Right lobe of liver (tissue), 6 donors: ENCODE data around the gene MAPK12. TPM values are rescaled to one million over a fixed set of nuclear protein-coding genes. Genes with fewer than 3 reads are reported as not detected.

Experiments used
- ATAC-seq, 4 donors: fragments of 200-7000 bp; cut with Tn5 transposase; one replicate each; pipeline ENCODE4 v1.9.1; 2020; ENCODE audit warnings: mild to moderate bottlenecking in 4 of 4, moderate library complexity in 4 of 4
- DNase-seq, 3 donors: peaks; one replicate each; pipeline ENCODE4 v3.0.0-alpha.2; 2020
- H3K27ac ChIP-seq, 3 donors: fragments of 200-600 bp; one replicate each; pipeline ENCODE4 v1.8.0; 2022
- H3K27me3 ChIP-seq, 2 donors: fragments of 200-600 bp; one replicate each; pipeline ENCODE4 v1.8.0; 2022
- H3K36me3 ChIP-seq, 4 donors: fragments of 200-600 bp; sonication (generic) in 1 of 4; one replicate each; pipeline versions ENCODE4 v1.5.1 to v1.8.0; 2017 to 2022; ENCODE audit warnings: control low read depth in 1 of 4
- H3K4me1 ChIP-seq, 4 donors: fragments of 200-600 bp; sonication (generic) in 1 of 4; one replicate each; pipeline versions ENCODE4 v1.5.1 to v1.8.0; 2017 to 2022; ENCODE audit warnings: control low read depth in 1 of 4
- H3K4me3 ChIP-seq, 3 donors: fragments of 200-600 bp; one replicate each; pipeline ENCODE4 v1.8.0; 2022
- H3K9me3 ChIP-seq, 4 donors: fragments of 200-600 bp; sonication (generic) in 1 of 4; one replicate each; pipeline versions ENCODE4 v1.5.1 to v1.8.0; 2017 to 2022; ENCODE audit warnings: control low read depth in 1 of 4
- POLR2A ChIP-seq: fragments of 450-650 bp; IDR thresholded peaks from one replicate; pipeline ENCODE4 v1.6.1; 2017; ENCODE audit warnings: antibody characterized with exemption, mild to moderate bottlenecking
- WGBS: methylation state at CpG from one replicate; pipeline ENCODE4 v1.1.6; 2018; ENCODE audit warnings: low coverage, low lambda C conversion rate; ENCODE audit not compliant: insufficient coverage; ENCODE audit errors: missing lambda C conversion rate; 5-methylcytosine and 5-hydroxymethylcytosine counted together
- intact Hi-C, 2 donors: fragments of 100-400 bp; cut with DNase I; formaldehyde crosslinking; loops; one replicate each; pipeline versions ENCODE4 v1.11.2 to v1.14.1; 2022
- total RNA-seq, 6 experiments: library from RNA; depleted of rRNA in 2 of 6; stranded (reverse); fragments of >200 nt in 2 of 6; fragmentation: NEBNext Ultra II Directional in 3 of 6; extraction: Animal tissue kit (Norgen Biotek cat#: 25700) in 3 of 6; gene quantifications; one replicate each; pipeline versions ENCODE4 v1.1.0 to v1.2.4, GENCODE V29; 2016 to 2023
- TF ChIP-seq, protein P1 (sequence below), 4 donors: fragments of 200-600 bp in 3 of 4; fragments of 450-650 bp in 1 of 4; IDR thresholded peaks; one replicate each; pipeline versions ENCODE4 v1.5.1 to v1.8.0; 2016 to 2022; ENCODE audit warnings: antibody characterized with exemption in 4 of 4, mild to moderate bottlenecking in 2 of 4
- donor health status: DM: no; HTN: yes; CAD: no.
- donor health status: DM: no; HTN: no; CAD: no.
- donor health status: DM: no; HTN: no; CAD: no.
- donor health status: DM: no; HTN: yes; CAD: no.
- donor health status: DM: no; HTN: yes; CAD: no.

Gene MAPK12
- total RNA-seq, 6 experiments from 2014 or later: 2.1 to 7.6 (median 3.6) TPM

DNA sequence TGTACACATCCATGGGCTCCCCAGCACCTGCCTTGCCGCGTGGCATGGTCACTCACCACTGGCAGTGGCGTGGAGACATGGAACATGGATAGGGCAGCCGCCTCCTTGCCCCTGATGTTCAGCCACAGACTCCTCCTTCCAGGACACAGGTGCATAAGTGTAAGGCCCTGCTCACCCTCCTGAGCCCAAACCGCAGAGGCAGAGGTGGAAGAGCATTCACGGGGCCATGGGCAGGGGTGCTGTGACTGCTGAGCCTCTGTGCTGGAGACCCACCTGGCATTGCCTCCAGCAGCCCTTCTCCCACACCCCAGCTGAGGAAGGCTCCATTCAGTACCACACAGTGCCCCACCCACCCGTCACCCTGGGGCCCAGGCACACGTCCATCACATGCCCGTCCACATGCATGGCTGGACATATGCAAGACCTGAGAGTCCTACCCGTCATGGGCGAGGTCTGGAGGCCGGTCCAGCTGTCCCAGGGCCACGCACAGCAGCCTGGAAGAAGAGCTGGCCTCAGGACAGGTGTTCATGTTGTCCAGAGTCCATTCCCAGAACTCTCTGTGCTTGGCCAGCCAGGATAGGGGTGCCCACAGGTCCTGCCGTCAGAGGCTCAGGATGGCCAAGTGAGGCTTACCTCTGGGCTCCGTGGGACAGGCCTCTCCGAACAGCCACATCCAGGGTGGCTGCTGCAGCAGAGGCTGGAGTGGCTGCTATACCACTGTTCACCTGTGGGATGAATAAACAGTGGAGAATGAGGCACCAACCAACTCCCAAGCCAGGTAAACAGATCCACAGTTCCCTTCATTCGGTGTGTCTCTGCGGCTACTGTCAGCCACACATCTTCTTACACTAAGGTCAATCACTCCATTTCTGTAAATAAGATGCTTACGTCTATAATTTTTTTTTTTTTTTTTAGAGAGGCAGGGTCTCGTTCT, 15.0 kb downstream of the MAPK12 start:
- H3K27ac ChIP-seq: no peak overlapping the region
- 50% methylated on average over 7 of the region's 20 CpGs for WGBS
- DNase-seq (no peak), ATAC-seq (no peak)
- peaks cover 0 to 47% (median 22%) of the 10 kb centered on the region in 4 donors for H3K4me1 ChIP-seq
- intact Hi-C loops: loop anchor here in 1 of 2 donors (10.0 kb wide), 1 partner anchor 238 kb away; the partner anchor contains the start of genes ADM2 and MIOX
- no peaks in the 10 kb centered on the region for H3K9me3 ChIP-seq
- no peak overlapping the region for H3K4me3 ChIP-seq
- H3K27me3 ChIP-seq: no peaks in the 10 kb centered on the region
- no peak for TF ChIP-seq POLR2A
- TF ChIP-seq, protein P1, sequence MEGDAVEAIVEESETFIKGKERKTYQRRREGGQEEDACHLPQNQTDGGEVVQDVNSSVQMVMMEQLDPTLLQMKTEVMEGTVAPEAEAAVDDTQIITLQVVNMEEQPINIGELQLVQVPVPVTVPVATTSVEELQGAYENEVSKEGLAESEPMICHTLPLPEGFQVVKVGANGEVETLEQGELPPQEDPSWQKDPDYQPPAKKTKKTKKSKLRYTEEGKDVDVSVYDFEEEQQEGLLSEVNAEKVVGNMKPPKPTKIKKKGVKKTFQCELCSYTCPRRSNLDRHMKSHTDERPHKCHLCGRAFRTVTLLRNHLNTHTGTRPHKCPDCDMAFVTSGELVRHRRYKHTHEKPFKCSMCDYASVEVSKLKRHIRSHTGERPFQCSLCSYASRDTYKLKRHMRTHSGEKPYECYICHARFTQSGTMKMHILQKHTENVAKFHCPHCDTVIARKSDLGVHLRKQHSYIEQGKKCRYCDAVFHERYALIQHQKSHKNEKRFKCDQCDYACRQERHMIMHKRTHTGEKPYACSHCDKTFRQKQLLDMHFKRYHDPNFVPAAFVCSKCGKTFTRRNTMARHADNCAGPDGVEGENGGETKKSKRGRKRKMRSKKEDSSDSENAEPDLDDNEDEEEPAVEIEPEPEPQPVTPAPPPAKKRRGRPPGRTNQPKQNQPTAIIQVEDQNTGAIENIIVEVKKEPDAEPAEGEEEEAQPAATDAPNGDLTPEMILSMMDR (IDR thresholded peaks at IDR 0.05): peak in 1 of 4 donors; percentile 5
- no peaks in the 10 kb centered on the region for H3K36me3 ChIP-seq

DNA sequence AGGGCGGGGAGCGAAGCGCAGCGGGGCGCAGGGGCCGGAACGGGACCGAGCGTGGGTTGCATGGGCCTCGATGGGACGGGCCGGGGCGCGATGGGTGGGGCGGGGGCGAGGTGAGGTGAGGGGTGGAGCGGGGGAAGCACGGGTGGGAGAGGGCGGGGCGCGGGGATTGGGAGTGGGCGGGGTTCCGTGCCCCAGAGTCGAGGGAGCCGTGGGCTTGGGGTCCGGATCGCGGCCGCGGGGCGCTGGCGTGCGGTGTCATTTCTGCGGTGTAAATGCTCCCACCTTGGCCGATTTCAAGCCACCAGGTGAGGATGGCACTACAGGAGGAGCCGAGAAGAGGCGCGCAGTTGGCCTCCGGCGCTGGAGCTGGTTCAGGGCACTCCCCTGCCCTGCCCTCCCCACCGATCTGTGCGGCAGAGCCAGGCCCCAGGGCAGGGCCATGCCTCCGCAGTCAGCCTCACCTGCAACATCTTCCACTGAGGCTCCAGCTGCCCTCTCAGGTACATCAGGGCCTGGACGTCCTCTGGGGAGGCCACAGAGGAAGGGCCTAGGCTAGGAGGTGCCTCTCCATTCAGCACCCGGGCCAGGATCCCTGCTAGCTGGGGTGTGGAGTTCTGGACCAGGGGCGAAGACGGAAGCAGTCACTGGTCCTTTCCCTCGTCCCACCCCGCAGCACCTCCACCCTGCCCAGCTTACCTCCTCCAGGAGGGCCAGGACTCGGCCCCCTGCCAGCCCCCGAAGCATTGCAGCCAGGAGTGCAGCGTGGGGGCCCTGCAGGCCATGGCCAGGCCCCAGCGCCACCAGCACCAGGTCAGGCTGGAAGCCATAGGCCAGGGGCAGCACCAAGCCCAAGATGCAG, 16.0 kb downstream of the MAPK12 start:
- peak overlapping the region; percentile 52 to 83 (median 66) for H3K27ac ChIP-seq
- peak overlapping the region; percentile 71 to 97 (median 79) for H3K4me3 ChIP-seq
- no peaks in the 10 kb centered on the region for H3K27me3 ChIP-seq
- no peak for DNase-seq
- peaks cover 0 to 50% (median 23%) of the 10 kb centered on the region in 4 donors for H3K4me1 ChIP-seq
- no peak for TF ChIP-seq POLR2A
- TF ChIP-seq, protein P1 (IDR thresholded peaks at IDR 0.05): no peak
- H3K9me3 ChIP-seq: no peaks in the 10 kb centered on the region
- peak; percentile 28 to 56 (median 50) for ATAC-seq
- intact Hi-C loops: loop anchor here in 1 of 2 donors (10.0 kb wide), 1 partner anchor 239 kb away; the partner anchor contains the start of genes ADM2 and MIOX
- H3K36me3 ChIP-seq: peaks cover 0 to under 1% (median 0%) of the 10 kb centered on the region in 4 donors
- WGBS: 6% methylated on average over 2 of the region's 53 CpGs

DNA sequence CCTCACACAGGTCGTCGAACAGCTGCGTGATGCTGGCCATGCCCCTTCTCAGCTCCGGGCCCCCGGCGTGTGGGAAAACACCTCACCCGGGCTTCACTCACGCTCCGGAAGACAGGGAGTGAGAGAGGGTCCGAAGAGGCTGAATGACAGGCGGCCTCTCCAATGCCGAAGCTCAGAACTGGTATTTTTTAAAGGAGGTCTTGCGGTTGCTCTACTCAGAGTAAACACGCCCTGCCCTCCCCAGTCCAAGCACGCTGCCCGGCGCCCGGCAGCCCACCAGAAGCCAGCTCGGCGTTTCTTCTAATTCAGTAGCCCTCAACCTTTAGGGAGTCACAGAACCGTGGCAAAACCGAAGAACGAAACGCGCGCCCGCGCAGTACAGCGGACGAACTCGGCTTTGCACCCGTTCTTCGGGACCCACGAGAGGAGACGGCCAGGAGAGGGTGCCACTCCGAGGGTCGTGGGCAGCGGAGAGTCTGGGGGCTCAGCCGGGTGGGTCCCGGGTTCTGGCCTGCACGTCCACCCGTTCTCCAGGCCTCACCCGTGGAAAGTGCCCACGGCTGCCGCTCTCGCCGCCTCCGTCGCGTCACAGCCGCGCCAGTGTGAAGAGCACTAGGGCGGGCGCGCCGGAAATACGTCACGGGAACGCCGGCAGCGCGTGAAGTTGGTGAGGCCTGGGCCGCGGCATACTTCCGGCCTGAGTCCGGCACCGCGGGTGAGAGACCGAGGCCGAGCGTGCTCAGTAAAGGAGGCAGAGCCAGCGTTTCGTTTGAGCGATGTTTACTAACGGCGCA, 16.9 kb downstream of the MAPK12 start, which contains the start of gene TUBGCP6:
Gene TUBGCP6, minus strand, starts transcription at position 604 of the 794 bp plus-strand sequence. Its CDS starts 564 bp downstream, at position 40.
- Histone ChIP-seq H3K4me3 (peak within 1 kb of the TSS; percentile 71 to 97 (median 79)), H3K36me3 (peaks cover 0 to 5% (median 0%) of the 10 kb centered on the region in 4 donors), H3K4me1 (peaks cover 0 to 42% (median 19%) of the 10 kb centered on the region in 4 donors), H3K9me3 (no peaks in the 10 kb centered on the region), H3K27me3 (no peaks in the 10 kb centered on the region), H3K27ac (peak within 1 kb of the TSS; percentile 52 to 83 (median 66))
- ATAC-seq: peak; percentile 82 to 90 (median 86)
- 0% methylated on average over 21 of the region's 76 CpGs for WGBS
- intact Hi-C loops: loop anchor here in 1 of 2 donors (10.0 kb wide), 1 partner anchor 240 kb away; the partner anchor contains the start of genes ADM2 and MIOX
- peak; percentile 96 to 97 (median 96) for DNase-seq
- TF ChIP-seq, protein P1 (IDR thresholded peaks at IDR 0.05): peak in 2 of 4 donors; percentile 14 to 31
- peak; percentile 65 for TF ChIP-seq POLR2A
